GM21723 (cell line): ENCODE results near the gene EIF4E1B.

Source experiments
- ATAC-seq: cut with Tn5 transposase; IDR thresholded peaks from one replicate; pipeline ENCODE4 v1.9.1; 2021; ENCODE audit warnings: mild to moderate bottlenecking, moderate library complexity; ENCODE audit not compliant: unreplicated experiment

EIF4E1B gene

GRCh38 chr5:176625966-176626875 is 4.3 kb upstream of the EIF4E1B start:
- no peak for ATAC-seq

GRCh38 chr5:176626876-176627236 is 3.6 kb upstream of the EIF4E1B start:
- ATAC-seq = no peak

GRCh38 chr5:176627582-176627981 is 2.9 kb upstream of the EIF4E1B start:
- ATAC-seq = no peak

- no peak for ATAC-seq
Measured at GRCh38 chr5:176628406-176629228, 1.9 kb upstream of the EIF4E1B start.

GRCh38 chr5:176629317-176629852 is 1.1 kb upstream of the EIF4E1B start:
- no peak for ATAC-seq

- no peak for ATAC-seq
Measured at GRCh38 chr5:176630681-176631222, 277 bp downstream of the EIF4E1B start.

GRCh38 chr5:176631383-176632200 is 1.1 kb downstream of the EIF4E1B start:
- no peak for ATAC-seq

- no peak for ATAC-seq
Measured at GRCh38 chr5:176632745-176633144, 2.3 kb downstream of the EIF4E1B start.

GRCh38 chr5:176633598-176633997 is 3.1 kb downstream of the EIF4E1B start:
- ATAC-seq = no peak

GRCh38 chr5:176636426-176636825 is 6.0 kb downstream of the EIF4E1B start:
- ATAC-seq = no peak

GRCh38 chr5:176637556-176637955 is 7.1 kb downstream of the EIF4E1B start:
- no peak for ATAC-seq

GRCh38 chr5:176638437-176638836 is 8.0 kb downstream of the EIF4E1B start:
- ATAC-seq = no peak

GRCh38 chr5:176639208-176639607 is 8.7 kb downstream of the EIF4E1B start:
- no peak for ATAC-seq

- ATAC-seq = no peak
Measured at GRCh38 chr5:176639981-176640380, 9.5 kb downstream of the EIF4E1B start.

- no peak for ATAC-seq
Measured at GRCh38 chr5:176640616-176641015, 10.1 kb downstream of the EIF4E1B start.

- ATAC-seq = no peak
Measured at GRCh38 chr5:176642675-176643490, 12.4 kb downstream of the EIF4E1B start.

GRCh38 chr5:176643491-176644219 is 13.2 kb downstream of the EIF4E1B start:
- no peak for ATAC-seq

GRCh38 chr5:176644294-176644693 is 13.8 kb downstream of the EIF4E1B start:
- ATAC-seq = no peak
